GM18502 (cell line): ENCODE data around the gene SH3BP5L.
"Not testable (repeated sequence)": the region's sequence is repeated elsewhere in the genome, so short reads cannot be mapped to it uniquely, and the experiment has no call there.

Source experiments
- ATAC-seq: cut with Tn5 transposase; IDR thresholded peaks from one replicate; pipeline ENCODE4 v1.9.1; 2021; ENCODE audit warnings: mild to moderate bottlenecking; ENCODE audit not compliant: unreplicated experiment, poor library complexity

SH3BP5L gene

GRCh38 chr1:248789337-248789736 lies 36.4 kb downstream of the SH3BP5L start:
- not testable (repeated sequence) for ATAC-seq

GRCh38 chr1:248788327-248788726 lies 37.4 kb downstream of the SH3BP5L start:
- ATAC-seq, result no peak

- ATAC-seq, result no peak
Measured at GRCh38 chr1:248787430-248787829, 38.3 kb downstream of the SH3BP5L start.

DNA sequence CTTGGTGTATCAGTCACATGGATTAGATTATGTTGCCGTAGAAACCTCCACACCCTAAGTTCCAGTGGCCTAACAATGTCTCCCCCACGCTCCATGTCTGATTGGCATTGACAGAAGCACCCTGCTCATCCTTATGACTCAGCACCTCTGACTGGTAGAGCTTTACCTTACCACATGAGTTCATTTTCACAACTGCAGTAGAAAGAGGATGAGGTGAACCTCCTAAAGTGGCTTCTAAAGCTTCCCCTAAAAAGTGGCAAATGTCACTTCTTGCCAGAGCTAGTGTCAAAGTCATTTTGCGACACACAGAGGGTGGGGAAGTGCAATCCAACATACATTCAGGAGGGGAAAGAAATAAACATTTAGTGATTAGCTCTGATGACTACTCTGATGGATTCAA lies 39.6 kb downstream of the SH3BP5L start:
- ATAC-seq, result peak; percentile 87

GRCh38 chr1:248783367-248783766 lies 42.3 kb downstream of the SH3BP5L start:
- ATAC-seq, result no peak

- ATAC-seq, result no peak
Measured at GRCh38 chr1:248782416-248783141, 43.1 kb downstream of the SH3BP5L start.

DNA sequence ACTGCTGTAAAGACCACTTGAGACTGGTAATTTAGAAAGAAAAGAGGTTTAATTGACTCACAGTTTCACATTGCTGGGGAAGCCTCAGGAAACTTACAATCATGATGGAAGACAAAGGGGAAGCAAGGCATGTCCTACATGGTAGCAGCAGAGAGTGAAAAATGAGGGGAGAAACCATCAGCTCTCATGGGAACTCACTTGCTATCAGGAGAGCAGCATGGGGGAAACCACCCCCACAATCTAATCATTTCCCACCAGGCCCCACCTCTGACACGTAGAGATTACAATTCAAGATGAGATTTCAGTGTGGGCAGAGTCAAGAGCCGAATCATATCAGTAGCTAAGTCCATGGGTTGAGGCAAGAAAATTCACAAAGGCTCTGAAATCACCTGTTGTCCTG lies 46.4 kb downstream of the SH3BP5L start:
- no peak for ATAC-seq

GRCh38 chr1:248778906-248779305 lies 46.8 kb downstream of the SH3BP5L start:
- ATAC-seq, result no peak

DNA sequence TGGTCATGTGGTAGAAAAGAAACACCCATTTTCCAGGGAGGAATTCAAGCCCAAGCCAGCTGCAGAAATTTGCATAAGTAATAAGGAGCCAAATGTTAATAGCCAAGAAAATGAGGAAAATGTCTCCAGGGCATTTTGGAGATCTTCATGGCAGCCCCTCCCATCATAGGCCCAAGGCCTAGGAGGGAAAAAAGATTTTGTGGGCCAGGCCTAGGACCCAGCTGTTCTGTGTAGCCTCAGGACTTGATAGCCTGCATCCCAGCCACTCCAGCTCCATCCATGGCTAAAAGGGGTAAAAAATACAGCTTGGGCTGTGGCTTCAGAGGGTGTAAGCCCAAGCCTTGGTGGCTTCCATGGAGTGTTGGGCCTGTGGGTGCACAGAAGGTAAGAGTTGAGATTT lies 48.7 kb downstream of the SH3BP5L start:
- ATAC-seq, result no peak

GRCh38 chr1:248775441-248775840 lies 50.3 kb downstream of the SH3BP5L start:
- no peak for ATAC-seq
